GM19240 (cell line): ENCODE measurements around the gene CYP11A1.

Experiments
- DNase-seq: peaks from one replicate; pipeline ENCODE4 v3.0.0; 2011; ENCODE audit warnings: low spot score; ENCODE audit not compliant: insufficient read length

CYP11A1 gene

GRCh38 chr15:74367296-74367854, at the start of gene CYP11A1:
Gene CYP11A1, minus strand, starts transcription at chr15:74367646. Its CDS starts 61 bp downstream, at chr15:74367585.
- DNase-seq: no peak

GRCh38 chr15:74417225-74417624, 49.8 kb upstream of the CYP11A1 start:
- DNase-seq: no peak

GRCh38 chr15:74415966-74416916, 48.8 kb upstream of the CYP11A1 start:
- DNase-seq: no peak

GRCh38 chr15:74414603-74415338, 47.3 kb upstream of the CYP11A1 start:
- no peak for DNase-seq

GRCh38 chr15:74414081-74414580, 46.7 kb upstream of the CYP11A1 start:
- no peak for DNase-seq

GRCh38 chr15:74413350-74414080, 46.1 kb upstream of the CYP11A1 start:
- DNase-seq: no peak

GRCh38 chr15:74412159-74412558, 44.7 kb upstream of the CYP11A1 start:
- DNase-seq: no peak

- DNase-seq: no peak
These were observed 44.2 kb upstream of the CYP11A1 start for GRCh38 chr15:74411686-74412085.

GRCh38 chr15:74410502-74410901, 43.1 kb upstream of the CYP11A1 start:
- DNase-seq: no peak

GRCh38 chr15:74409225-74409624, 41.8 kb upstream of the CYP11A1 start:
- DNase-seq: no peak

- no peak for DNase-seq
These were observed 41.4 kb upstream of the CYP11A1 start for GRCh38 chr15:74408815-74409214.

GRCh38 chr15:74408385-74408784, 40.9 kb upstream of the CYP11A1 start:
- no peak for DNase-seq

- no peak for DNase-seq
These were observed 39.7 kb upstream of the CYP11A1 start for GRCh38 chr15:74406992-74407705.

GRCh38 chr15:74406517-74406916, 39.1 kb upstream of the CYP11A1 start:
- no peak for DNase-seq

GRCh38 chr15:74405823-74406222, 38.4 kb upstream of the CYP11A1 start:
- DNase-seq: no peak

GRCh38 chr15:74403991-74404563, 36.6 kb upstream of the CYP11A1 start:
- DNase-seq: peak; percentile 85

GRCh38 chr15:74403588-74403919, 36.1 kb upstream of the CYP11A1 start:
- DNase-seq: no peak

- DNase-seq: peak; percentile 76
These were observed 35.6 kb upstream of the CYP11A1 start for GRCh38 chr15:74402873-74403587.

- DNase-seq: no peak
These were observed 34.9 kb upstream of the CYP11A1 start for GRCh38 chr15:74402337-74402841.
